Measurements from ENCODE around the gene SLC22A2.

- TF ChIP-seq HNF4A (CRISPR knock-in tag; IDR thresholded peaks at IDR 0.05), result no peak
- TF ChIP-seq PRDM15 (CRISPR knock-in tag; IDR thresholded peaks at IDR 0.05), result no peak
- no peak for TF ChIP-seq CTCF (CRISPR knock-in tag; IDR thresholded peaks at IDR 0.05)
- no peak for TF ChIP-seq ZZZ3 (CRISPR knock-in tag; IDR thresholded peaks at IDR 0.05; ENCODE audit: borderline replicate concordance)
- TF ChIP-seq RAD51 (IDR thresholded peaks at IDR 0.05; ENCODE audit: borderline replicate concordance), result no peak
- TF ChIP-seq EP300 (IDR thresholded peaks at IDR 0.05; ENCODE audit: low read depth in 2 of 2, low read length in 2 of 2), result no peak
- no peak for TF ChIP-seq EP300 (CRISPR knock-in tag; IDR thresholded peaks at IDR 0.05; ENCODE audit: borderline replicate concordance)
- no peak for TF ChIP-seq U2AF1 (optimal IDR thresholded peaks at IDR 0.05; ENCODE audit: low read depth, low read length)
- no peak for TF ChIP-seq MXD4 (CRISPR knock-in tag; IDR thresholded peaks at IDR 0.05)
- no peak for TF ChIP-seq ZBTB33 (CRISPR knock-in tag; IDR thresholded peaks at IDR 0.05)
These were observed 19.6 kb downstream of the SLC22A2 start for GRCh38 chr6:160238761-160239751.

Data from HepG2 (cell line).